ENCODE data around the gene OMA1.
"Not testable (repeated sequence)": the region's sequence is repeated elsewhere in the genome, so short reads cannot be mapped to it uniquely, and the experiment has no call there.

DNA sequence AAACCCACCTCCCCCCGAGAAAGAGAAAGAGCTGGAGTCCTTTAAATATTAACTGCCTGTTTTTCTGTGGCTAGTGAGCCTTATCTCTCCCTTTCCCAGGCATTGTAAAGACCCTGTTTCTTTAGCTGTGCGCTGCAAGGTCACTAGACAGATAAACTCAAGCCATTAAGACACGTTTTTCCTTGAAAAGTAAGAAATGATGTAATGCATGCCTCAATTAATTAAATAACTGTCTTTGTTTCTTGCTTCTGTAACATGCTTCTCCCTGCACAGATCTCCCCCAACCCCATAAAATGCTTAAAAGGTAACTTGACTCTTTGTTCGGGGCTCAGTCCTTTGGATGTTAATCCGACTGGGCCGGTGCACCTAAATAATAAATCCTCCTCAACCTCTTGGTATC, 2.8 kb upstream of the OMA1 start:
- not testable (repeated sequence) for TF ChIP-seq FOSL2 (IDR thresholded peaks at IDR 0.05); FOSL2 (CRISPR knock-in tag; IDR thresholded peaks at IDR 0.05); JUNB (IDR thresholded peaks at IDR 0.05); ESRRA (IDR thresholded peaks at IDR 0.05; ENCODE audit: borderline replicate concordance, low read length); CEBPB (IDR thresholded peaks at IDR 0.05); SREBF2 (IDR thresholded peaks at IDR 0.05); EP300 (IDR thresholded peaks at IDR 0.05); RCOR1 (IDR thresholded peaks at IDR 0.05; ENCODE audit: low read depth, low read length); RAD21 (conservative IDR thresholded peaks at IDR 0.05 in 1 of 2, IDR thresholded peaks at IDR 0.05 in 1 of 2); POLR2A (IDR thresholded peaks at IDR 0.05; ENCODE audit: low read length)
- TF ChIP-seq, protein P1, sequence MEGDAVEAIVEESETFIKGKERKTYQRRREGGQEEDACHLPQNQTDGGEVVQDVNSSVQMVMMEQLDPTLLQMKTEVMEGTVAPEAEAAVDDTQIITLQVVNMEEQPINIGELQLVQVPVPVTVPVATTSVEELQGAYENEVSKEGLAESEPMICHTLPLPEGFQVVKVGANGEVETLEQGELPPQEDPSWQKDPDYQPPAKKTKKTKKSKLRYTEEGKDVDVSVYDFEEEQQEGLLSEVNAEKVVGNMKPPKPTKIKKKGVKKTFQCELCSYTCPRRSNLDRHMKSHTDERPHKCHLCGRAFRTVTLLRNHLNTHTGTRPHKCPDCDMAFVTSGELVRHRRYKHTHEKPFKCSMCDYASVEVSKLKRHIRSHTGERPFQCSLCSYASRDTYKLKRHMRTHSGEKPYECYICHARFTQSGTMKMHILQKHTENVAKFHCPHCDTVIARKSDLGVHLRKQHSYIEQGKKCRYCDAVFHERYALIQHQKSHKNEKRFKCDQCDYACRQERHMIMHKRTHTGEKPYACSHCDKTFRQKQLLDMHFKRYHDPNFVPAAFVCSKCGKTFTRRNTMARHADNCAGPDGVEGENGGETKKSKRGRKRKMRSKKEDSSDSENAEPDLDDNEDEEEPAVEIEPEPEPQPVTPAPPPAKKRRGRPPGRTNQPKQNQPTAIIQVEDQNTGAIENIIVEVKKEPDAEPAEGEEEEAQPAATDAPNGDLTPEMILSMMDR (IDR thresholded peaks at IDR 0.05): not testable (repeated sequence)
- TF ChIP-seq, protein P2, sequence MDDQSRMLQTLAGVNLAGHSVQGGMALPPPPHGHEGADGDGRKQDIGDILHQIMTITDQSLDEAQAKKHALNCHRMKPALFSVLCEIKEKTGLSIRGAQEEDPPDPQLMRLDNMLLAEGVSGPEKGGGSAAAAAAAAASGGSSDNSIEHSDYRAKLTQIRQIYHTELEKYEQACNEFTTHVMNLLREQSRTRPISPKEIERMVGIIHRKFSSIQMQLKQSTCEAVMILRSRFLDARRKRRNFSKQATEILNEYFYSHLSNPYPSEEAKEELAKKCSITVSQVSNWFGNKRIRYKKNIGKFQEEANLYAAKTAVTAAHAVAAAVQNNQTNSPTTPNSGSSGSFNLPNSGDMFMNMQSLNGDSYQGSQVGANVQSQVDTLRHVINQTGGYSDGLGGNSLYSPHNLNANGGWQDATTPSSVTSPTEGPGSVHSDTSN (IDR thresholded peaks at IDR 0.05): not testable (repeated sequence)
- TF ChIP-seq, protein P3, sequence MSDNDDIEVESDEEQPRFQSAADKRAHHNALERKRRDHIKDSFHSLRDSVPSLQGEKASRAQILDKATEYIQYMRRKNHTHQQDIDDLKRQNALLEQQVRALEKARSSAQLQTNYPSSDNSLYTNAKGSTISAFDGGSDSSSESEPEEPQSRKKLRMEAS (IDR thresholded peaks at IDR 0.05): not testable (repeated sequence)
- TF ChIP-seq, protein P4, sequence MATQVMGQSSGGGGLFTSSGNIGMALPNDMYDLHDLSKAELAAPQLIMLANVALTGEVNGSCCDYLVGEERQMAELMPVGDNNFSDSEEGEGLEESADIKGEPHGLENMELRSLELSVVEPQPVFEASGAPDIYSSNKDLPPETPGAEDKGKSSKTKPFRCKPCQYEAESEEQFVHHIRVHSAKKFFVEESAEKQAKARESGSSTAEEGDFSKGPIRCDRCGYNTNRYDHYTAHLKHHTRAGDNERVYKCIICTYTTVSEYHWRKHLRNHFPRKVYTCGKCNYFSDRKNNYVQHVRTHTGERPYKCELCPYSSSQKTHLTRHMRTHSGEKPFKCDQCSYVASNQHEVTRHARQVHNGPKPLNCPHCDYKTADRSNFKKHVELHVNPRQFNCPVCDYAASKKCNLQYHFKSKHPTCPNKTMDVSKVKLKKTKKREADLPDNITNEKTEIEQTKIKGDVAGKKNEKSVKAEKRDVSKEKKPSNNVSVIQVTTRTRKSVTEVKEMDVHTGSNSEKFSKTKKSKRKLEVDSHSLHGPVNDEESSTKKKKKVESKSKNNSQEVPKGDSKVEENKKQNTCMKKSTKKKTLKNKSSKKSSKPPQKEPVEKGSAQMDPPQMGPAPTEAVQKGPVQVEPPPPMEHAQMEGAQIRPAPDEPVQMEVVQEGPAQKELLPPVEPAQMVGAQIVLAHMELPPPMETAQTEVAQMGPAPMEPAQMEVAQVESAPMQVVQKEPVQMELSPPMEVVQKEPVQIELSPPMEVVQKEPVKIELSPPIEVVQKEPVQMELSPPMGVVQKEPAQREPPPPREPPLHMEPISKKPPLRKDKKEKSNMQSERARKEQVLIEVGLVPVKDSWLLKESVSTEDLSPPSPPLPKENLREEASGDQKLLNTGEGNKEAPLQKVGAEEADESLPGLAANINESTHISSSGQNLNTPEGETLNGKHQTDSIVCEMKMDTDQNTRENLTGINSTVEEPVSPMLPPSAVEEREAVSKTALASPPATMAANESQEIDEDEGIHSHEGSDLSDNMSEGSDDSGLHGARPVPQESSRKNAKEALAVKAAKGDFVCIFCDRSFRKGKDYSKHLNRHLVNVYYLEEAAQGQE (IDR thresholded peaks at IDR 0.05): not testable (repeated sequence)

Data from A549 (cell line).